Neural cell (in vitro differentiated cells): ENCODE measurements around the gene SLC52A1. TPM values are rescaled to one million over a fixed set of nuclear protein-coding genes. Genes with fewer than 3 reads are reported as not detected.

ENCODE experiments used
- H2AFZ ChIP-seq: fragments of 200-600, 300-800 bp; sonication (generic), shearing (Covaris generic); 2 replicates; pipeline ENCODE4 v1.6.0; 2014; ENCODE audit warnings: low read depth, mild to moderate bottlenecking, antibody characterized with exemption, low read length, moderate library complexity
- H3F3A ChIP-seq: fragments of 200-600 bp; shearing (Covaris generic); 2 replicates; pipeline ENCODE4 v1.6.1; 2016; ENCODE audit warnings: mild to moderate bottlenecking, moderate library complexity, mixed read lengths, antibody characterized with exemption, low read length; ENCODE audit not compliant: insufficient read depth, poor library complexity, severe bottlenecking
- H3K27ac ChIP-seq: fragments of 200-600, 300-800 bp; sonication (generic), shearing (Covaris generic); 2 replicates; pipeline ENCODE4 v1.5.1; 2014; ENCODE audit warnings: mild to moderate bottlenecking, low read length, moderate library complexity
- H3K27me3 ChIP-seq: fragments of 300-800, 200-600 bp; sonication (generic), shearing (Covaris generic); 2 replicates; pipeline ENCODE4 v1.6.0; 2014; ENCODE audit warnings: mild to moderate bottlenecking, low read depth, low read length, moderate library complexity; ENCODE audit not compliant: insufficient read depth
- H3K36me3 ChIP-seq: fragments of 300-800, 200-600 bp; sonication (generic), shearing (Covaris generic); 2 replicates; pipeline ENCODE4 v1.5.1; 2014; ENCODE audit warnings: mild to moderate bottlenecking, antibody characterized with exemption, low read length, moderate library complexity; ENCODE audit not compliant: insufficient read depth
- H3K4me2 ChIP-seq: fragments of 300-800, 200-600 bp; sonication (generic), shearing (Covaris generic); 2 replicates; pipeline ENCODE4 v1.6.0; 2014; ENCODE audit warnings: mild to moderate bottlenecking, low read length
- H3K4me3 ChIP-seq: fragments of 300-800, 200-600 bp; sonication (generic), shearing (Covaris generic); 2 replicates; pipeline ENCODE4 v1.5.1; 2014; ENCODE audit warnings: mild to moderate bottlenecking, low read length, moderate library complexity
- H3K79me2 ChIP-seq: fragments of 200-600 bp; shearing (Covaris generic); replicated peaks from 2 replicates; pipeline ENCODE4 v1.6.0; 2014; ENCODE audit warnings: mild to moderate bottlenecking, low read length, moderate library complexity; ENCODE audit not compliant: insufficient read depth
- H3K9ac ChIP-seq: fragments of 300-800, 200-600 bp; sonication (generic), shearing (Covaris generic); 2 replicates; pipeline ENCODE4 v1.6.1; 2016; ENCODE audit warnings: mild to moderate bottlenecking, low read length, mixed read lengths
- H3K9me2 ChIP-seq: fragments of 200-600 bp; shearing (Covaris generic); 2 replicates; pipeline ENCODE4 v1.6.1; 2016; ENCODE audit warnings: mild to moderate bottlenecking, low read length, mixed read lengths; ENCODE audit not compliant: insufficient read depth
- H3K9me3 ChIP-seq: fragments of 200-600, 300-800 bp; sonication (generic), shearing (Covaris generic); 2 replicates; pipeline ENCODE4 v1.6.1; 2016; ENCODE audit warnings: mild to moderate bottlenecking, mixed run types, low read length, moderate library complexity, mixed read lengths
- H4K20me1 ChIP-seq: fragments of 200-600 bp; shearing (Covaris generic); 2 replicates; pipeline ENCODE4 v1.6.1; 2016; ENCODE audit warnings: mild to moderate bottlenecking, mixed run types; ENCODE audit not compliant: insufficient read depth
- CTCF ChIP-seq: fragments of 450-650 bp; IDR thresholded peaks from 2 replicates; pipeline ENCODE4 v1.5.1; 2014; ENCODE audit warnings: antibody characterized with exemption, mild to moderate bottlenecking, moderate library complexity; ENCODE audit not compliant: poor library complexity, severe bottlenecking
- EP300 ChIP-seq: fragments of 450-650 bp; conservative IDR thresholded peaks from 2 replicates; pipeline ENCODE4 v1.6.1; 2014; ENCODE audit warnings: antibody characterized with exemption, mild to moderate bottlenecking, moderate library complexity; ENCODE audit not compliant: poor library complexity, severe bottlenecking
- EZH2 ChIP-seq: fragments of 200-600, 300-800 bp; shearing (Covaris generic), sonication (generic); IDR thresholded peaks from 2 replicates; pipeline ENCODE4 v1.6.1; 2014; ENCODE audit warnings: antibody characterized with exemption, low read length, borderline replicate concordance, mild to moderate bottlenecking; ENCODE audit not compliant: insufficient read depth, poor library complexity, severe bottlenecking
- MXI1 ChIP-seq: fragments of 450-650 bp; conservative IDR thresholded peaks from 2 replicates; pipeline ENCODE4 v1.6.1; 2014; ENCODE audit warnings: antibody characterized with exemption, mild to moderate bottlenecking; ENCODE audit not compliant: poor library complexity, severe bottlenecking
- POLR2AphosphoS5 ChIP-seq: IDR thresholded peaks from 2 replicates; pipeline ENCODE4 v1.6.1; 2012
- RAD21 ChIP-seq: fragments of 450-650 bp; conservative IDR thresholded peaks from 2 replicates; pipeline ENCODE4 v1.6.1; 2014; ENCODE audit warnings: antibody characterized with exemption, mild to moderate bottlenecking, moderate library complexity
- REST ChIP-seq: IDR thresholded peaks from 2 replicates; pipeline ENCODE4 v1.6.1; 2012; ENCODE audit warnings: borderline replicate concordance
- SMC3 ChIP-seq: fragments of 450-650 bp; conservative IDR thresholded peaks from 2 replicates; pipeline ENCODE4 v1.6.1; 2014; ENCODE audit warnings: antibody characterized with exemption, mild to moderate bottlenecking, moderate library complexity; ENCODE audit not compliant: poor library complexity
- TAF1 ChIP-seq: IDR thresholded peaks from 2 replicates; pipeline ENCODE4 v1.6.1; 2012; ENCODE audit warnings: low read depth
- polyA plus RNA-seq: library from polyadenylated mRNA; depleted of rRNA; stranded (reverse); fragments of >200 nt; gene quantifications from 2 replicates; pipeline ENCODE4 v1.2.3, GENCODE V29; 2014

Gene SLC52A1
- polyA plus RNA-seq, 1 donor from 2014 or later = not detected

DNA sequence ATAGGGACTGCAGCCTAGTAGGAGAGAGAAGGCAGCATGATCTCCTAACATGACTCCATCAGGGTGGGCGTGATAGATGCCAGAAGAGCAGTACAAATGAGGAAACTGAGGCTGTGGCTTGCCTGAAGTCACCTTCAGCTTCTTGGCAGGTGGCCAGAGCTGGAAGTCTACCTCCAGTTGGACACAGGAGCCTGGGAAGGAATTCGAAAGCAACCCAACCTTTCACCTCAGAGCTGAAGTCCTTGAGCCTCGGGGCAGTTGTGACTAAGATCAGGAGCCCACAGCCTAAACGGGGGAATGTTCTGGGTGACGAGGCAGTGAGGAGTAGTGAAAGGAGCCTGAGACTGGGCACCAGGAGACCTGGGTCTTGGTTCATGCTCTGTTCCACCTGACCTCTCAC is 9.4 kb upstream of the SLC52A1 start:
- Histone ChIP-seq H3K27ac (no peak overlapping the region), H3K79me2 (no peaks in the 10 kb centered on the region), H4K20me1 (no peaks in the 10 kb centered on the region), H3K27me3 (no peaks in the 10 kb centered on the region), H2AFZ (no peak overlapping the region), H3K36me3 (no peaks in the 10 kb centered on the region), H3F3A (no peaks in the 10 kb centered on the region), H3K9ac (no peak overlapping the region), H3K4me2 (no peak overlapping the region), H3K4me3 (no peak overlapping the region), H3K9me2 (no peaks in the 10 kb centered on the region), H3K9me3 (no peaks in the 10 kb centered on the region)
- TF ChIP-seq EZH2 = no peak

- Histone ChIP-seq H3K27me3 (no peaks in the 10 kb centered on the region), H4K20me1 (no peaks in the 10 kb centered on the region), H3K79me2 (no peaks in the 10 kb centered on the region), H3K27ac (no peak overlapping the region), H3K36me3 (no peaks in the 10 kb centered on the region), H3K9ac (no peak overlapping the region), H3K9me2 (no peaks in the 10 kb centered on the region), H3K4me2 (no peak overlapping the region), H3K4me3 (no peak overlapping the region), H3K9me3 (no peaks in the 10 kb centered on the region), H3F3A (no peaks in the 10 kb centered on the region), H2AFZ (no peak overlapping the region)
- TF ChIP-seq SMC3 (no peak), CTCF (no peak), EZH2 (no peak), REST (no peak), POLR2AphosphoS5 (no peak), MXI1 (no peak), RAD21 (no peak), EP300 (no peak), TAF1 (no peak)
Observed at GRCh38 chr17:5043524-5043923, 8.3 kb upstream of the SLC52A1 start.

- Histone ChIP-seq H3K4me3 (no peak overlapping the region), H4K20me1 (no peaks in the 10 kb centered on the region), H3K27me3 (no peaks in the 10 kb centered on the region), H3K79me2 (no peaks in the 10 kb centered on the region), H3K4me2 (no peak overlapping the region), H3F3A (no peaks in the 10 kb centered on the region), H3K9me3 (no peaks in the 10 kb centered on the region), H2AFZ (no peak overlapping the region), H3K27ac (no peak overlapping the region), H3K36me3 (no peaks in the 10 kb centered on the region), H3K9ac (no peak overlapping the region), H3K9me2 (no peaks in the 10 kb centered on the region)
- TF ChIP-seq SMC3 (no peak), TAF1 (no peak), MXI1 (no peak), EP300 (no peak), RAD21 (no peak), REST (no peak), CTCF (no peak), EZH2 (no peak), POLR2AphosphoS5 (no peak)
Observed at GRCh38 chr17:5042157-5043022, 7.2 kb upstream of the SLC52A1 start.
